ENCODE results near the gene OR7G3.

OR7G3 gene

GRCh38 chr19:9126900-9127405 is at the start of gene OR7G3:
Gene OR7G3 (minus strand): TSS chr19:9126950. CDS start chr19:9126950, 0 bp downstream.
- no peak within 1 kb of the TSS for H2AFZ ChIP-seq (ENCODE audit: low read depth, low read length)
- H3K27ac ChIP-seq (ENCODE audit: low read length): no peak within 1 kb of the TSS
- no peak within 1 kb of the TSS for H3K4me2 ChIP-seq (ENCODE audit: low read length)
- no peaks in the 10 kb centered on the region for H3K27me3 ChIP-seq (ENCODE audit: low read depth, low read length)
- no peaks in the 10 kb centered on the region for H3K79me2 ChIP-seq (ENCODE audit: low read length)
- TF ChIP-seq CTCF (IDR thresholded peaks at IDR 0.05; ENCODE audit: low read depth, low read length) (no peak), EZH2phosphoT487 (IDR thresholded peaks at IDR 0.05; ENCODE audit: low read depth) (no peak)
- H3K4me3 ChIP-seq (ENCODE audit: low read length): no peak within 1 kb of the TSS
- peaks cover 10% of the 10 kb centered on the region for H3K4me1 ChIP-seq (ENCODE audit: low read length)
- H4K20me1 ChIP-seq (ENCODE audit: insufficient read depth, low read length): no peaks in the 10 kb centered on the region
- H3K9me3 ChIP-seq (ENCODE audit: insufficient read depth, low read length): no peaks in the 10 kb centered on the region
- H3K36me3 ChIP-seq (replicated peaks; ENCODE audit: low read depth, low read length): no peaks in the 10 kb centered on the region
- H3K9ac ChIP-seq (ENCODE audit: low read length): no peak within 1 kb of the TSS

DNA sequence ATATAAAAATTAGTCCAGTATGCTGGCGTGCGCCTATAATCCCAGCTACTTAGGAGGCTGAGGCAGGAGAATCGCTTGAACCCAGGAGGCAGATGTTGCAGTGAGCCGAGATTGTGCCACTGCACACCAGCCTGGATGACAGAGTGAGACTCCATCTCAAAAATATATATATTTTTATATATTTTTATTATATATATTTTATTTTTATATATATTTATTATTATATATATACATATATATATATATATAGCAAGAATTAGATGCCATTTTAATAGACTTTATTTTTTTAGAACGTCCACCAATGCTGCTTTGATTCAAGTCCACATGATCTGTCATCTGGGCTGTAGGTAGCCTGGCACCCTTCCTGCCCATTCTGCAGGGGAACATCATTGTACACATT is 48.6 kb upstream of the OR7G3 start:
- H3K4me1 ChIP-seq (ENCODE audit: low read length): no peaks in the 10 kb centered on the region
- H2AFZ ChIP-seq (ENCODE audit: low read depth, low read length): no peak overlapping the region
- H3K9me3 ChIP-seq (ENCODE audit: insufficient read depth, low read length): no peaks in the 10 kb centered on the region
- no peaks in the 10 kb centered on the region for H3K36me3 ChIP-seq (replicated peaks; ENCODE audit: low read depth, low read length)
- H3K79me2 ChIP-seq (ENCODE audit: low read length): no peaks in the 10 kb centered on the region
- H3K9ac ChIP-seq (ENCODE audit: low read length): no peak overlapping the region
- H4K20me1 ChIP-seq (ENCODE audit: insufficient read depth, low read length): no peaks in the 10 kb centered on the region
- H3K4me2 ChIP-seq (ENCODE audit: low read length): no peak overlapping the region
- H3K27ac ChIP-seq (ENCODE audit: low read length): no peak overlapping the region
- no peak overlapping the region for H3K4me3 ChIP-seq (ENCODE audit: low read length)
- H3K27me3 ChIP-seq (ENCODE audit: low read depth, low read length): no peaks in the 10 kb centered on the region
- TF ChIP-seq CTCF (IDR thresholded peaks at IDR 0.05; ENCODE audit: low read depth, low read length): no peak
- TF ChIP-seq EZH2phosphoT487 (IDR thresholded peaks at IDR 0.05; ENCODE audit: low read depth): no peak

DNA sequence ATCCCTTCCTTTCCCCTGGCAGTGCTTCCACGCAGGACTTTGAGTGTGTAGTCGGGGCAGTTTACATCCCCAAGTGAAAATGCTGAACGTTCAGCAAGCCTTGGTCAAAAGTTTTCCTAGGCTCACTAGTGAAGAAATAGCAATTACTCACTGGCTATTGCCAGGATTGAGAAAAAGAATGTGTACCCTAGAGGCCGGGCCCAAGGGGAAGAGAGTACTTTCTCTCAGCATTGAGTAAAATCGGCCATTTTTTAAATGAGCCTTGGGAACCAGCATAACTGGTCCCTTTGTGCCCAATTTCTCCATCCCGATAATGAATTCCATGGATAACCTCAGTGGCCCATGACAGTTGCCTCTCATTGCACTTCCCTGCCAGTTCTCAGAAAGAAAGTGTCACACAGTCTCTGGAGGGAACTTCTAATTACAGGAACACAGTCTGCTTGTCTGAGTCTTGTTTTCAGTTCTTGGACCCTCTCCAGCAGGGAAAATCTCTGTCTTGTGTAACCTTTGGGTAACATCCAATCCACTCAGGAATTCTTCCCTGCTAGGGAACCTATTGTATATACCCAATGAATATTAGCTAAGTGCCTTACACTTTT is 44.7 kb upstream of the OR7G3 start:
- peaks cover 13% of the 10 kb centered on the region for H3K36me3 ChIP-seq (replicated peaks; ENCODE audit: low read depth, low read length)
- H3K4me2 ChIP-seq (ENCODE audit: low read length): no peak overlapping the region
- no peaks in the 10 kb centered on the region for H3K27me3 ChIP-seq (ENCODE audit: low read depth, low read length)

GRCh38 chr19:9166846-9167245 is 40.1 kb upstream of the OR7G3 start:
- no peaks in the 10 kb centered on the region; the same call in 1 of the 2 replicates for H4K20me1 ChIP-seq (ENCODE audit: insufficient read depth, low read length)
- no peak overlapping the region for H2AFZ ChIP-seq (ENCODE audit: low read depth, low read length)
- H3K4me3 ChIP-seq (ENCODE audit: low read length): no peak overlapping the region
- H3K9ac ChIP-seq (ENCODE audit: low read length): no peak overlapping the region
- H3K36me3 ChIP-seq (replicated peaks; ENCODE audit: low read depth, low read length): peaks cover 48% of the 10 kb centered on the region
- no peaks in the 10 kb centered on the region; the same call in 1 of the 2 replicates for H3K9me3 ChIP-seq (ENCODE audit: insufficient read depth, low read length)
- peaks cover 9% of the 10 kb centered on the region for H3K79me2 ChIP-seq (ENCODE audit: low read length)
- no peak overlapping the region for H3K4me2 ChIP-seq (ENCODE audit: low read length)
- no peaks in the 10 kb centered on the region for H3K27me3 ChIP-seq (ENCODE audit: low read depth, low read length)
- TF ChIP-seq CTCF (IDR thresholded peaks at IDR 0.05; ENCODE audit: low read depth, low read length) (no peak), EZH2phosphoT487 (IDR thresholded peaks at IDR 0.05; ENCODE audit: low read depth) (no peak)
- no peaks in the 10 kb centered on the region for H3K4me1 ChIP-seq (ENCODE audit: low read length)
- H3K27ac ChIP-seq (ENCODE audit: low read length): no peak overlapping the region

More for the DNA sequence above, 44.7 kb upstream of the OR7G3 start:
- no peaks in the 10 kb centered on the region for H3K79me2 ChIP-seq (ENCODE audit: low read length)
- H3K9me3 ChIP-seq (ENCODE audit: insufficient read depth, low read length): no peaks in the 10 kb centered on the region
- H4K20me1 ChIP-seq (ENCODE audit: insufficient read depth, low read length): no peaks in the 10 kb centered on the region
- H3K4me3 ChIP-seq (ENCODE audit: low read length): no peak overlapping the region
- H3K9ac ChIP-seq (ENCODE audit: low read length): no peak overlapping the region
- H3K4me1 ChIP-seq (ENCODE audit: low read length): no peaks in the 10 kb centered on the region
- H2AFZ ChIP-seq (ENCODE audit: low read depth, low read length): no peak overlapping the region
- TF ChIP-seq CTCF (IDR thresholded peaks at IDR 0.05; ENCODE audit: low read depth, low read length): no peak
- no peak for TF ChIP-seq EZH2phosphoT487 (IDR thresholded peaks at IDR 0.05; ENCODE audit: low read depth)
- H3K27ac ChIP-seq (ENCODE audit: low read length): no peak overlapping the region
